Lower leg skin (tissue), 3 donors: Measurements from ENCODE around the gene FDXACB1.

Experiments
- POLR2A ChIP-seq, 2 donors: fragments of 450-650 bp; IDR thresholded peaks; one replicate each; pipeline ENCODE4 v1.6.1; 2016 to 2017; ENCODE audit warnings: antibody characterized with exemption in 2 of 2, mild to moderate bottlenecking in 1 of 2, moderate library complexity in 1 of 2
- TF ChIP-seq, protein P1 (sequence below), 3 donors: fragments of 450-650 bp; IDR thresholded peaks; one replicate each; pipeline ENCODE4 v1.5.1; 2016; ENCODE audit warnings: antibody characterized with exemption in 3 of 3, mild to moderate bottlenecking in 3 of 3, moderate library complexity in 2 of 3

- TF ChIP-seq, protein P1, sequence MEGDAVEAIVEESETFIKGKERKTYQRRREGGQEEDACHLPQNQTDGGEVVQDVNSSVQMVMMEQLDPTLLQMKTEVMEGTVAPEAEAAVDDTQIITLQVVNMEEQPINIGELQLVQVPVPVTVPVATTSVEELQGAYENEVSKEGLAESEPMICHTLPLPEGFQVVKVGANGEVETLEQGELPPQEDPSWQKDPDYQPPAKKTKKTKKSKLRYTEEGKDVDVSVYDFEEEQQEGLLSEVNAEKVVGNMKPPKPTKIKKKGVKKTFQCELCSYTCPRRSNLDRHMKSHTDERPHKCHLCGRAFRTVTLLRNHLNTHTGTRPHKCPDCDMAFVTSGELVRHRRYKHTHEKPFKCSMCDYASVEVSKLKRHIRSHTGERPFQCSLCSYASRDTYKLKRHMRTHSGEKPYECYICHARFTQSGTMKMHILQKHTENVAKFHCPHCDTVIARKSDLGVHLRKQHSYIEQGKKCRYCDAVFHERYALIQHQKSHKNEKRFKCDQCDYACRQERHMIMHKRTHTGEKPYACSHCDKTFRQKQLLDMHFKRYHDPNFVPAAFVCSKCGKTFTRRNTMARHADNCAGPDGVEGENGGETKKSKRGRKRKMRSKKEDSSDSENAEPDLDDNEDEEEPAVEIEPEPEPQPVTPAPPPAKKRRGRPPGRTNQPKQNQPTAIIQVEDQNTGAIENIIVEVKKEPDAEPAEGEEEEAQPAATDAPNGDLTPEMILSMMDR (IDR thresholded peaks at IDR 0.05), result peak in 2 of 3 donors; percentile 25 to 96
- no peak for TF ChIP-seq POLR2A (IDR thresholded peaks at IDR 0.05)
Observed at GRCh38 chr11:111878849-111879636, at the start of gene FDXACB1, which contains the start of gene CFAP68.
